PC-9 (cell line): ENCODE measurements around the gene RBFOX2. TPM values are rescaled to one million over a fixed set of nuclear protein-coding genes. Genes with fewer than 3 reads are reported as not detected.

Source experiments
- BruUV-seq: library from RNA; stranded (reverse); fragments of 400-500 nt; replicated peaks from 2 replicates; lab custom pipeline; 2021; lab: Mats Ljungman, UMichigan
- CTCF ChIA-PET: fragments of 300-600 bp; sonication (Branson Sonifier 250); formaldehyde crosslinking; loops from one replicate; lab custom pipeline; 2022; ENCODE audit warnings: antibody characterized with exemption; lab: Charles Lee
- POLR2A ChIA-PET: fragments of 300-600 bp; sonication (Branson Sonifier 250); formaldehyde crosslinking; loops from one replicate; lab custom pipeline; 2022; ENCODE audit warnings: antibody characterized with exemption; ENCODE audit not compliant: unreplicated experiment; lab: Charles Lee
- DNase-seq, 2 experiments: peaks; one replicate each; pipeline versions ENCODE4 v3.0.0 to v3.0.0-alpha.2; 2015 to 2022; ENCODE audit warnings: mixed read lengths in 1 of 2
- H2AFZ ChIP-seq: fragments of 200-600 bp; sonication (generic); 2 replicates; pipeline ENCODE4 v1.8.1; 2017; ENCODE audit warnings: antibody characterized with exemption
- H3F3A ChIP-seq: fragments of 200-600 bp; sonication (generic); 2 replicates; pipeline ENCODE4 v1.8.1; 2017; ENCODE audit warnings: antibody characterized with exemption, mild to moderate bottlenecking, low read depth; ENCODE audit not compliant: insufficient read depth
- H3K27ac ChIP-seq: fragments of 200-600 bp; sonication (generic); 2 replicates; pipeline ENCODE4 v1.6.1; 2016; ENCODE audit warnings: mixed run types
- H3K27me3 ChIP-seq: fragments of 200-600 bp; sonication (generic); 2 replicates; pipeline ENCODE4 v1.6.1; 2016; ENCODE audit warnings: low read depth, mixed run types; ENCODE audit not compliant: insufficient read depth
- H3K36me3 ChIP-seq: fragments of 200-600 bp; sonication (generic); 2 replicates; pipeline ENCODE4 v1.6.1; 2016; ENCODE audit warnings: low read depth, mixed run types
- H3K4me1 ChIP-seq: fragments of 200-600 bp; sonication (generic); replicated peaks from 2 replicates; pipeline ENCODE4 v1.6.1; 2016; ENCODE audit warnings: mixed run types; ENCODE audit not compliant: insufficient read depth
- H3K4me2 ChIP-seq: fragments of 200-600 bp; sonication (generic); 2 replicates; pipeline ENCODE4 v1.6.1; 2017; ENCODE audit warnings: mixed run types
- H3K4me3 ChIP-seq: fragments of 200-600 bp; sonication (generic); 2 replicates; pipeline ENCODE4 v1.6.1; 2016; ENCODE audit warnings: mixed run types
- H3K79me2 ChIP-seq: fragments of 200-600 bp; sonication (generic); 2 replicates; pipeline ENCODE4 v1.6.1; 2017; ENCODE audit warnings: low read depth, mixed run types
- H3K9me2 ChIP-seq: fragments of 200-600 bp; sonication (generic); 2 replicates; pipeline ENCODE4 v1.8.1; 2017; ENCODE audit warnings: mild to moderate bottlenecking; ENCODE audit not compliant: insufficient read depth
- H3K9me3 ChIP-seq: fragments of 200-600 bp; sonication (generic); 2 replicates; pipeline ENCODE4 v1.8.1; 2016; ENCODE audit warnings: low read depth; ENCODE audit not compliant: insufficient read depth
- H4K20me1 ChIP-seq: fragments of 200-600 bp; sonication (generic); 2 replicates; pipeline ENCODE4 v1.8.1; 2017; ENCODE audit not compliant: insufficient read depth
- CTCF ChIP-seq: fragments of 200-600 bp; sonication (generic); conservative IDR thresholded peaks from 2 replicates; pipeline ENCODE4 v1.6.1; 2017; ENCODE audit warnings: mixed run types, antibody characterized with exemption, mild to moderate bottlenecking, moderate library complexity
- EZH2 ChIP-seq: fragments of 200-600 bp; sonication (generic); IDR thresholded peaks from 2 replicates; pipeline ENCODE4 v1.8.0; 2017; ENCODE audit warnings: antibody characterized with exemption, low read depth
- intact Hi-C: fragments of 100-400 bp; cut with micrococcal nuclease; formaldehyde crosslinking; loops from one replicate; pipeline ENCODE4 v1.10.0; 2022; ENCODE audit not compliant: unreplicated experiment
- total RNA-seq: library from RNA; stranded (reverse); gene quantifications from 2 replicates; pipeline ENCODE4 v1.2.3, GENCODE V29; 2021

RBFOX2 gene
- total RNA-seq, 1 experiment from 2014 or later: 109 TPM

DNA sequence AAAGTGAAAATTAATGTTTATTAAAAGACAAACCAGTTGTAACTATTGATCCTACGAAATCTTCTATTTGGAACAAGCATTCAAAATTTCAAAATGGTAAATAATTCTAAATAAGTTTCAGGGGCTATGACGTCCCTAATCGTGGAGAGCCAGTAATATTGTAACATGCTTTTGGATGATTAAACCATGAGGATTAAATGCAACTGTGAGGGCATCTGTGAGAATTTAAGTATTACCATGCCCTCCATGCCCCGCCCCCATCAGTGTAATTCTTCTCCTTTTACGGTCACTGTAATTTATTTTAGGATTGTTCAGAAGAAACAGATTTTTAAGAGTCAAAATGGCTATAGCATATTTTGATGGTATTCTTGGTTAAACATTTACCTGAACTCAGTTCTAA lies 177.8 kb downstream of the RBFOX2 start:
- BruUV-seq: no TSS peak
- CTCF ChIA-PET: no interaction called here

DNA sequence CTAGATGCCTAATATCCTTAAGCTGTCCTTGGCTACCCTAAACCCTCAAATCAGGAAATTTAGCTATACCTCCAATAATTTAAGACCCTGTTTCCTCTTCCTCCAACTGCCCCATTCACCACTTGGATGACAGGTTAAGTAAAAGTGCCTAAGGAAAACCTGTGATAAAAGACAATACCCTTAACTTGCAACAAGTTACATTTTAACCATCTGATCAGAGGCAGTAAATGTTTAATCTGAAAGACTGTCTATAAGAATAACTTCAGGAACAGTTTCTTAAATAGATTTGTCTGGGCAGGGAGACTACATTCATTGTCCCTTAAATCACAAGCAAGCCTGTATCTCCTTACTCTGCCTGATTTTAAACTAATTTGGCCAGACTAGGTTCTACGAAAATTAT lies 181.8 kb downstream of the RBFOX2 start:
- Histone ChIP-seq H3K27me3 (no peaks in the 10 kb centered on the region), H3K9me2 (no peaks in the 10 kb centered on the region), H3K4me2 (no peak overlapping the region), H4K20me1 (0 out of 2 replicates have a peak, but pooled peaks cover 5% of the 10 kb centered on the region), H3K27ac (0 out of 2 replicates have a peak overlapping the region, but pooled peaks have one; percentile 1), H3K4me1 (peaks cover 18% of the 10 kb centered on the region), H2AFZ (no peak overlapping the region), H3F3A (peaks cover 33% of the 10 kb centered on the region), H3K79me2 (peaks cover 74% of the 10 kb centered on the region), H3K9me3 (no peaks in the 10 kb centered on the region), H3K36me3 (no peaks in the 10 kb centered on the region), H3K4me3 (no peak overlapping the region)
- BruUV-seq: no TSS peak
- ChIA-PET CTCF (no interaction called here), POLR2A (no interaction called here)
- intact Hi-C loops: no loop called here
- DNase-seq: no peak
- TF ChIP-seq EZH2 (no peak), CTCF (no peak)

More for the DNA sequence above, 177.8 kb downstream of the RBFOX2 start:
- Histone ChIP-seq H3K4me1 (no peaks in the 10 kb centered on the region), H4K20me1 (0 out of 2 replicates have a peak, but pooled peaks cover 9% of the 10 kb centered on the region), H3K4me2 (no peak overlapping the region), H3K27me3 (no peaks in the 10 kb centered on the region), H3F3A (peaks cover 19% of the 10 kb centered on the region; the same call in 1 of the 2 replicates), H3K79me2 (peaks cover 68% of the 10 kb centered on the region), H3K9me2 (no peaks in the 10 kb centered on the region), H3K9me3 (no peaks in the 10 kb centered on the region), H2AFZ (no peak overlapping the region), H3K4me3 (no peak overlapping the region), H3K36me3 (no peaks in the 10 kb centered on the region), H3K27ac (no peak overlapping the region)
- intact Hi-C loops: no loop called here
- TF ChIP-seq CTCF (no peak), EZH2 (no peak)
- POLR2A ChIA-PET: no interaction called here
- no peak for DNase-seq

DNA sequence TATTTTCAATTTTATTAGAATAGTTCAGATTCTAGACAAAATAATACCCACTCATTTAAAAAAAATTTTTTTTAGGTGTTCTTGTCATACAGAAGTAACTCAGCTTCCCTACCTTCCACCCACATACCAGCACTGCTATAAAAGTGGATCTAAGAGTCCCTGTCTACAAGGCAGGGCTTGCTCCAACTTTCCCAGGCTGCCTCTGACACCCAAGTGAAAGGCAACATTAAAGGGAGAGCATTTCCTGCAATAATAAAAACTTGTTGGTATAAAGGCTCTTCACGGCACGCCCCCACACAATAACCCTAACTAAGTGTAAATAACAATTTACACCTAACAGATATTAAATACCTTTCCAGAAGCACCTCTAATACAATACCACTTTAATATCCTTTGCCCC lies 183.7 kb downstream of the RBFOX2 start:
- 0 out of 2 replicates have a peak, but pooled peaks cover 5% of the 10 kb centered on the region for H4K20me1 ChIP-seq
- POLR2A ChIA-PET: no interaction called here

More for the DNA sequence above, 183.7 kb downstream of the RBFOX2 start:
- Histone ChIP-seq H3K9me2 (no peaks in the 10 kb centered on the region), H3K27me3 (no peaks in the 10 kb centered on the region), H2AFZ (no peak overlapping the region), H3F3A (peaks cover 39% of the 10 kb centered on the region), H3K4me2 (no peak overlapping the region), H3K9me3 (no peaks in the 10 kb centered on the region), H3K36me3 (no peaks in the 10 kb centered on the region), H3K4me1 (peaks cover 32% of the 10 kb centered on the region), H3K27ac (no peak overlapping the region; the same call in 1 of the 2 replicates), H3K79me2 (peaks cover 82% of the 10 kb centered on the region), H3K4me3 (no peak overlapping the region)
- no peak for TF ChIP-seq EZH2
- no peak for TF ChIP-seq CTCF
- CTCF ChIA-PET: no interaction called here
- no peak for DNase-seq
- intact Hi-C loops: no loop called here
- no TSS peak for BruUV-seq
